ENCODE measurements around the gene ECE1. TPM values are rescaled to one million over a fixed set of nuclear protein-coding genes. Genes with fewer than 3 reads are reported as not detected.

ECE1 gene
- total RNA-seq, 1 donor from 2014 or later: 15.2 TPM

GRCh38 chr1:21293537-21294265 lies 3.4 kb upstream of the ECE1 start:
- no peaks in the 10 kb centered on the region for H3K79me2 ChIP-seq (ENCODE audit: low read depth)
- H3K9me3 Mint-ChIP-seq: no peaks in the 10 kb centered on the region
- peaks cover 54% of the 10 kb centered on the region for H4K20me1 ChIP-seq (ENCODE audit: low read depth)
- H3K4me1 Mint-ChIP-seq: peaks cover 39% of the 10 kb centered on the region
- no peaks in the 10 kb centered on the region for H3K9me3 ChIP-seq (ENCODE audit: low read depth)
- no peak overlapping the region for H2AFZ ChIP-seq (replicated peaks)
- H3K27me3 Mint-ChIP-seq (ENCODE audit: insufficient read depth, low read depth): peaks cover 2% of the 10 kb centered on the region
- no peak overlapping the region for H3K4me3 ChIP-seq
- H3K36me3 Mint-ChIP-seq: no peaks in the 10 kb centered on the region
- no peak for DNase-seq (ENCODE audit: low spot score)
- H3K4me3 Mint-ChIP-seq: no peak overlapping the region
- H3K27ac ChIP-seq: no peak overlapping the region
- no peak overlapping the region for H3K4me2 ChIP-seq
- H3K27ac Mint-ChIP-seq: peak overlapping the region; percentile 76
- H3K36me3 ChIP-seq: no peaks in the 10 kb centered on the region
- peaks cover 48% of the 10 kb centered on the region for H3K27me3 ChIP-seq
- H3K9ac ChIP-seq: no peak overlapping the region
- peaks cover 8% of the 10 kb centered on the region for H3F3A ChIP-seq (ENCODE audit: low read depth)
- TF ChIP-seq CTCF (IDR thresholded peaks at IDR 0.05) (no peak), EZH2 (IDR thresholded peaks at IDR 0.05) (no peak), EZH2phosphoT487 (IDR thresholded peaks at IDR 0.05) (no peak)
- peaks cover 14% of the 10 kb centered on the region for H3K4me1 ChIP-seq

- no peak for DNase-seq (ENCODE audit: low spot score)
- Mint-ChIP-seq H3K36me3 (no peaks in the 10 kb centered on the region), H3K4me1 (peaks cover 40% of the 10 kb centered on the region), H3K27me3 (ENCODE audit: insufficient read depth, low read depth) (peaks cover 3% of the 10 kb centered on the region), H3K27ac (no peak overlapping the region), H3K4me3 (peak overlapping the region; percentile 60), H3K9me3 (no peaks in the 10 kb centered on the region)
- Histone ChIP-seq H3K27me3 (peaks cover 55% of the 10 kb centered on the region), H3K4me2 (no peak overlapping the region), H2AFZ (replicated peaks) (no peak overlapping the region), H3K4me3 (no peak overlapping the region), H3K4me1 (peaks cover 14% of the 10 kb centered on the region), H3K9me3 (ENCODE audit: low read depth) (no peaks in the 10 kb centered on the region), H4K20me1 (ENCODE audit: low read depth) (peaks cover 61% of the 10 kb centered on the region), H3F3A (ENCODE audit: low read depth) (peaks cover 8% of the 10 kb centered on the region), H3K79me2 (ENCODE audit: low read depth) (no peaks in the 10 kb centered on the region), H3K9ac (no peak overlapping the region), H3K27ac (no peak overlapping the region), H3K36me3 (no peaks in the 10 kb centered on the region)
- TF ChIP-seq EZH2 (IDR thresholded peaks at IDR 0.05) (no peak), EZH2phosphoT487 (IDR thresholded peaks at IDR 0.05) (no peak), CTCF (IDR thresholded peaks at IDR 0.05) (no peak)
Measured at GRCh38 chr1:21292984-21293536, 2.8 kb upstream of the ECE1 start.

GRCh38 chr1:21292503-21292983 lies 2.3 kb upstream of the ECE1 start:
- Histone ChIP-seq H3K4me3 (no peak overlapping the region), H3K9ac (no peak overlapping the region), H3K27me3 (peaks cover 60% of the 10 kb centered on the region), H3K36me3 (no peaks in the 10 kb centered on the region), H2AFZ (replicated peaks) (no peak overlapping the region), H4K20me1 (ENCODE audit: low read depth) (peaks cover 64% of the 10 kb centered on the region), H3K4me1 (peaks cover 14% of the 10 kb centered on the region), H3K4me2 (no peak overlapping the region), H3K27ac (no peak overlapping the region), H3K9me3 (ENCODE audit: low read depth) (no peaks in the 10 kb centered on the region), H3K79me2 (ENCODE audit: low read depth) (no peaks in the 10 kb centered on the region), H3F3A (ENCODE audit: low read depth) (peaks cover 8% of the 10 kb centered on the region)
- no peaks in the 10 kb centered on the region for H3K9me3 Mint-ChIP-seq
- H3K27me3 Mint-ChIP-seq (ENCODE audit: insufficient read depth, low read depth): peaks cover 3% of the 10 kb centered on the region
- peak overlapping the region; percentile 70 for H3K27ac Mint-ChIP-seq
- peaks cover 37% of the 10 kb centered on the region for H3K4me1 Mint-ChIP-seq
- DNase-seq (ENCODE audit: low spot score): no peak
- H3K36me3 Mint-ChIP-seq: no peaks in the 10 kb centered on the region
- H3K4me3 Mint-ChIP-seq: peak overlapping the region; percentile 60
- TF ChIP-seq EZH2 (IDR thresholded peaks at IDR 0.05) (no peak), EZH2phosphoT487 (IDR thresholded peaks at IDR 0.05) (no peak), CTCF (IDR thresholded peaks at IDR 0.05) (no peak)
